ENCODE results near the gene PUM1. TPM values are rescaled to one million over a fixed set of nuclear protein-coding genes. Genes with fewer than 3 reads are reported as not detected.
A peak's percentile ranks its signal among the peaks of the same experiment; 100 is the strongest.

Gene PUM1
- total and polyA plus RNA-seq, 2 of the 8 experiments (the other 6 are each of a cell fraction or from before 2014, with no cell fraction given) = 122 to 177 TPM

DNA sequence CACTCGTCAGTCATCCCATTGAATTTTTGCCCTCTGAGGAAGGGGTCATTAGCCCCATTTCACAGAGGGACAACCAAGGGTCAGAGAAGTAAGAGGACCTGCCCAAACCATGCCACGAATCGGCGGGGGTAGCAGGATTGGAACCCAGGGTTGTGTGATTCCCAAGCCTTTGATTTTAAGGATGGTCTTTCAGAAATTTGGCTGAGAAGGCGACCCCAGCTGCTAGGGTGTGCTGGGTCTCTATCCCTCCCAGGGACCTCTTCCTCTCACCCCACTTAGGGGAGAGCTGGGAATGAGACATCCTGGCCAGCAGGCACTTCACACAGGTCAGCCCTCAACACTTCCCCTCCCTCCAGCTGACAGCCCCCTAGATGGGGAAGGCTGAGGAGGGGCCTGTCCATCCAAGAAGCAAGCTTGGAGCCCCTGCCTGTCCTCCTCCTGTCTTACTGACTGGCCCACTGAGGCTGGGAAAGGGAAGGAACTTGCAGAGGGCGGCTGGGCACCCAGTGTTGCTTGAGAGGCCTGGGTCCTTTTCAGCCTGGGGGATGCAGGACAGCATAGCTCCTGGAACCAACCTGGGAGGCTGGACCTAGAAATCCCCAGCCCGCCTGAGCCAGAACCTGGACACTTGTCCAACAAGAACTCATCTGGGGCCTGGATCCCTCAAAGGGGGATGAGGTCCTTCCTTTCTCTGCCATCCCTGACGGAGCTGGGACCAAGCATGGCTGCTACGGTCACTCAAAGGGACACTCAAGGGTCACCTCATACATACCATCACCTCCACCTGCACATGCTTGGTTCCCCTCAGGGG is 158.7 kb downstream of the PUM1 start:
- peaks cover 7% of the 10 kb centered on the region; the same call in 1 of the 2 replicates for H3K23me2 ChIP-seq (ENCODE audit: low read depth, low read length)
- no peak overlapping the region for H3K18ac ChIP-seq (ENCODE audit: extremely low read depth, low read length)
- no peak overlapping the region for H2AFZ ChIP-seq (ENCODE audit: low read length)
- H3K4me1 ChIP-seq (replicated peaks in 1 of 4; ENCODE audit: control insufficient read depth in 3 of 4, insufficient read depth in 4 of 4, low read length in 3 of 4) = peaks cover 7 to 42% (median 25%) of the 10 kb centered on the region in 4 experiments
- H4K5ac ChIP-seq (ENCODE audit: insufficient read length, low read depth, low read length) = no peak overlapping the region
- no peaks in the 10 kb centered on the region for H3K9me3 ChIP-seq (ENCODE audit: insufficient read depth in 2 of 2, low read depth in 1 of 2, low read length in 1 of 2)
- H3K9ac ChIP-seq (replicated peaks in 1 of 4; ENCODE audit: extremely low read depth in 1 of 4, low read depth in 3 of 4, low read length in 3 of 4) = no peak overlapping the region
- peak overlapping the region; percentile 90; the same call in 1 of the 2 replicates for H2BK12ac ChIP-seq (ENCODE audit: low read depth, low read length)
- no peak for TF ChIP-seq NRF1 (IDR thresholded peaks at IDR 0.05; ENCODE audit: low read depth, low read length)
- TF ChIP-seq CTBP2 (IDR thresholded peaks at IDR 0.05; ENCODE audit: borderline replicate concordance, insufficient read depth, insufficient read length, low read length) = no peak
- no peak for TF ChIP-seq TAF1 (IDR thresholded peaks at IDR 0.05; ENCODE audit: low read depth, low read length)
- TF ChIP-seq RNF2 (IDR thresholded peaks at IDR 0.05; ENCODE audit: borderline replicate concordance, low read depth, low read length, missing control alignments, poor library complexity, severe bottlenecking) = no peak
- no peak for TF ChIP-seq EZH2 (IDR thresholded peaks at IDR 0.05; ENCODE audit: low read depth, low read length, severe bottlenecking)
- no peak for TF ChIP-seq MAFK (IDR thresholded peaks at IDR 0.05; ENCODE audit: low read depth, low read length)
- TF ChIP-seq TAF7 (optimal IDR thresholded peaks at IDR 0.05; ENCODE audit: borderline replicate concordance, low read depth, low read length) = no peak
- TF ChIP-seq POLR2A (IDR thresholded peaks at IDR 0.05; ENCODE audit: control extremely low read depth in 1 of 2, low read depth in 2 of 2, low read length in 2 of 2) = no peak
- peaks cover 13 to 18% of the 10 kb centered on the region in 2 experiments for H4K20me1 ChIP-seq (replicated peaks in 1 of 2; ENCODE audit: control insufficient read depth in 1 of 2, insufficient read depth in 2 of 2, low read length in 2 of 2)
- no peaks in the 10 kb centered on the region for H3K36me3 ChIP-seq (ENCODE audit: control insufficient read depth in 2 of 4, insufficient read depth in 4 of 4, low read length in 3 of 4)
- no peak for DNase-seq (ENCODE audit: low read depth in 1 of 2, low spot score in 2 of 2)
- H3K79me1 ChIP-seq (ENCODE audit: low read depth, low read length) = peaks cover 6% of the 10 kb centered on the region
- peak overlapping the region; percentile 14; the same call in 1 of the 2 replicates for H2AK5ac ChIP-seq (ENCODE audit: low read depth, low read length)
- H3K23ac ChIP-seq (ENCODE audit: insufficient read length) = no peak overlapping the region
- no peak overlapping the region for H3K14ac ChIP-seq (ENCODE audit: insufficient read length)
- no peak overlapping the region for H2BK120ac ChIP-seq (replicated peaks; ENCODE audit: low read depth, low read length)
- H4K8ac ChIP-seq (ENCODE audit: extremely low read depth, insufficient read depth, low read length) = no peak overlapping the region
- H4K91ac ChIP-seq (replicated peaks; ENCODE audit: insufficient read length, low read length) = no peak overlapping the region
- H3K4ac ChIP-seq (replicated peaks; ENCODE audit: insufficient read length, low read depth, low read length) = no peak overlapping the region
- H3K4me2 ChIP-seq (ENCODE audit: insufficient read depth in 1 of 2, low read depth in 2 of 2, low read length in 2 of 2) = peak overlapping the region; percentile 71 to 77; a peak in 3 of 4 replicates
- POLR2A ChIA-PET (ENCODE audit: partially characterized antibody) = interaction anchor here (1.3 to 4.4 kb wide), 4 partner anchors 15 to 104 kb away, joined by 3 to 30 read pairs (median 4); no protein-coding TSS in a partner anchor
- peaks cover 0 to 20% (median 12%) of the 10 kb centered on the region in 4 experiments; a peak in 4 of 7 replicates for H3K27me3 ChIP-seq (replicated peaks in 1 of 4; ENCODE audit: control insufficient read depth in 3 of 4, extremely low read depth in 1 of 4, insufficient read depth in 3 of 4, low read length in 3 of 4)
- 0 out of 2 replicates have a peak overlapping the region, but pooled peaks have one; percentile 72 for H2BK20ac ChIP-seq (ENCODE audit: low read length)
- H2BK15ac ChIP-seq (ENCODE audit: low read length) = peak overlapping the region; percentile 88; the same call in 1 of the 2 replicates
- no peak overlapping the region for H3K56ac ChIP-seq (replicated peaks; ENCODE audit: insufficient read length, low read depth, low read length)
- peaks cover 0 to 5% of the 10 kb centered on the region in 2 experiments; a peak in 1 of 4 replicates for H3K79me2 ChIP-seq (ENCODE audit: control insufficient read depth in 1 of 2, insufficient read depth in 2 of 2, low read length in 2 of 2)
- FAIRE-seq = no peak
- no peak overlapping the region for H3K4me3 ChIP-seq (ENCODE audit: extremely low read depth in 1 of 4, insufficient read depth in 2 of 4, low read depth in 3 of 4, low read length in 4 of 4)
- 85% methylated on average over 9 of the region's 9 CpGs; no CpG with 5 or more reads in 1 of the 2 experiments for WGBS, 2 experiments (ENCODE audit: extremely low coverage in 1 of 2, insufficient coverage in 1 of 2, insufficient read length in 1 of 2, insufficient replicate concordance in 2 of 2, low coverage in 1 of 2, low lambda C conversion rate in 2 of 2, missing lambda C conversion rate in 1 of 2)
- CTCF ChIA-PET (ENCODE audit: partially characterized antibody) = interaction anchor here (0.7 to 13.1 kb wide), 11 partner anchors 10 to 187 kb away, joined by 3 to 164 read pairs (median 4); no protein-coding TSS in a partner anchor
- no peak overlapping the region for H3K27ac ChIP-seq (ENCODE audit: low read depth, low read length)
- 0 out of 2 replicates have a peak overlapping the region, but pooled peaks have one; percentile 71 for H2BK5ac ChIP-seq (ENCODE audit: low read depth, low read length)

Measured in H1 (cell line).